ENCODE data around the gene DNHD1. TPM values are rescaled to one million over a fixed set of nuclear protein-coding genes. Genes with fewer than 3 reads are reported as not detected.

The DNHD1 gene
- total and polyA plus RNA-seq, 2 of the 4 experiments (the other 2 are of a cell fraction), result 1.8 to 3.6 TPM

DNA sequence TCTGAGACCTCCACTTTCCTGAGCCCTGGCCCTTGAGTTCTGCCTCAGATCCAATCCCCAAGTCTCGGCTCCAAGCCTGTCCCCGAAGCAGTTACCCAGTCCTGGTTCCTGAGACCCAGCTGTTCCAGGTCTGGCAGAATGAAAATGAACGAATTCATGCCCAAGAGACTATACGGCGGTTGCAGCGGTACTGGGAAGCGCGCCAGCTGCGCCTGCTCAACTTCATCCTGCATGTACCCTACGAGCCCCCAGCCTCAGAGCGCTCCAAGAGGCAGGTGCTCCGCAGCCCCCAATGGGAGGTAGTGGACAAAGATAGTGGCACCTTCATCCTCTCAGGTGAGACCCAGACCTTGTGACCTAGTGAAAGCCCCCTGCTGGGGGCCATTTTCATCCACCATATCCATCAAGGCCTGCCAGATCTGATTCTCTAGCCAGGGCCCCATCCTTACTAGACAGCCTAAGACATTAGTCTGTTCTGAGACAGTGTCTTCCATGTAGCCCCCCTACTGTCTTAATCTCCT lies 42.7 kb downstream of the DNHD1 start:
- no peak overlapping the region for H2BK5ac ChIP-seq (ENCODE audit: low read depth, low read length, poor library complexity, severe bottlenecking)
- no peak overlapping the region for H3K18ac ChIP-seq (ENCODE audit: low read depth, low read length)
- H3K56ac ChIP-seq (ENCODE audit: extremely low read depth, insufficient read depth, low read length), result no peak overlapping the region
- H2AK9ac ChIP-seq (replicated peaks; ENCODE audit: low read depth, low read length, poor library complexity), result no peak overlapping the region
- H3K9ac ChIP-seq (ENCODE audit: low read depth, low read length), result no peak overlapping the region
- H3K14ac ChIP-seq (replicated peaks; ENCODE audit: low read depth, low read length), result no peak overlapping the region
- no peaks in the 10 kb centered on the region for H3K4me1 ChIP-seq (ENCODE audit: control insufficient read depth, insufficient read depth, low read length)
- ChIA-PET CTCF (interaction anchor here (1.8 kb wide), 1 partner anchor 9 kb away, joined by 5 read pairs; no protein-coding TSS in a partner anchor), POLR2A (ENCODE audit: unreplicated experiment) (no interaction called here)
- no peak overlapping the region for H2BK15ac ChIP-seq (ENCODE audit: low read depth, low read length)
- H3K23ac ChIP-seq (ENCODE audit: low read depth, low read length), result no peak overlapping the region
- no peak overlapping the region for H3K4me2 ChIP-seq (ENCODE audit: low read depth, low read length)
- in situ Hi-C loops (cut with MboI; ENCODE audit: low sequenced_read_pairs), result no loop called here
- no peak overlapping the region for H4K91ac ChIP-seq (ENCODE audit: insufficient read depth, low read depth, low read length)
- no peak overlapping the region for H3K27ac ChIP-seq (ENCODE audit: insufficient read depth, low read length)
- no peak overlapping the region for H2BK20ac ChIP-seq (ENCODE audit: low read depth, low read length)
- no peak overlapping the region for H4K5ac ChIP-seq (ENCODE audit: low read depth, low read length)
- intact Hi-C loops (cut with micrococcal nuclease), result loop anchor here (5.0 kb wide), 1 partner anchor 52 kb away; no protein-coding TSS in a partner anchor
- TF ChIP-seq MAZ (IDR thresholded peaks at IDR 0.05; ENCODE audit: borderline replicate concordance, low read depth, low read length) (no peak), FOS (IDR thresholded peaks at IDR 0.05; ENCODE audit: low read depth, low read length) (no peak), BHLHE40 (IDR thresholded peaks at IDR 0.05; ENCODE audit: low read depth, low read length) (no peak), MXI1 (IDR thresholded peaks at IDR 0.05; ENCODE audit: borderline replicate concordance, low read depth, low read length) (no peak), RAD21 (IDR thresholded peaks at IDR 0.05; ENCODE audit: low read length) (no peak), CHD1 (IDR thresholded peaks at IDR 0.05; ENCODE audit: low read depth, low read length) (no peak), RFX5 (IDR thresholded peaks at IDR 0.05; ENCODE audit: low read depth, low read length) (no peak), MAFK (IDR thresholded peaks at IDR 0.05; ENCODE audit: low read depth, low read length) (no peak), CEBPB (IDR thresholded peaks at IDR 0.05; ENCODE audit: low read depth, low read length) (no peak)
- TF ChIP-seq, protein P1, sequence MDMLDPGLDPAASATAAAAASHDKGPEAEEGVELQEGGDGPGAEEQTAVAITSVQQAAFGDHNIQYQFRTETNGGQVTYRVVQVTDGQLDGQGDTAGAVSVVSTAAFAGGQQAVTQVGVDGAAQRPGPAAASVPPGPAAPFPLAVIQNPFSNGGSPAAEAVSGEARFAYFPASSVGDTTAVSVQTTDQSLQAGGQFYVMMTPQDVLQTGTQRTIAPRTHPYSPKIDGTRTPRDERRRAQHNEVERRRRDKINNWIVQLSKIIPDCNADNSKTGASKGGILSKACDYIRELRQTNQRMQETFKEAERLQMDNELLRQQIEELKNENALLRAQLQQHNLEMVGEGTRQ (IDR thresholded peaks at IDR 0.05; ENCODE audit: low read depth, low read length), result no peak
- TF ChIP-seq, protein P2, sequence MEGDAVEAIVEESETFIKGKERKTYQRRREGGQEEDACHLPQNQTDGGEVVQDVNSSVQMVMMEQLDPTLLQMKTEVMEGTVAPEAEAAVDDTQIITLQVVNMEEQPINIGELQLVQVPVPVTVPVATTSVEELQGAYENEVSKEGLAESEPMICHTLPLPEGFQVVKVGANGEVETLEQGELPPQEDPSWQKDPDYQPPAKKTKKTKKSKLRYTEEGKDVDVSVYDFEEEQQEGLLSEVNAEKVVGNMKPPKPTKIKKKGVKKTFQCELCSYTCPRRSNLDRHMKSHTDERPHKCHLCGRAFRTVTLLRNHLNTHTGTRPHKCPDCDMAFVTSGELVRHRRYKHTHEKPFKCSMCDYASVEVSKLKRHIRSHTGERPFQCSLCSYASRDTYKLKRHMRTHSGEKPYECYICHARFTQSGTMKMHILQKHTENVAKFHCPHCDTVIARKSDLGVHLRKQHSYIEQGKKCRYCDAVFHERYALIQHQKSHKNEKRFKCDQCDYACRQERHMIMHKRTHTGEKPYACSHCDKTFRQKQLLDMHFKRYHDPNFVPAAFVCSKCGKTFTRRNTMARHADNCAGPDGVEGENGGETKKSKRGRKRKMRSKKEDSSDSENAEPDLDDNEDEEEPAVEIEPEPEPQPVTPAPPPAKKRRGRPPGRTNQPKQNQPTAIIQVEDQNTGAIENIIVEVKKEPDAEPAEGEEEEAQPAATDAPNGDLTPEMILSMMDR (conservative IDR thresholded peaks at IDR 0.05; ENCODE audit: low read depth, low read length), result no peak
- no peak overlapping the region for H2AK5ac ChIP-seq (ENCODE audit: low read depth, low read length)
- H2BK120ac ChIP-seq (ENCODE audit: low read depth, low read length), result no peak overlapping the region
- H3K9me3 ChIP-seq (ENCODE audit: control insufficient read depth, insufficient read depth, low read length), result no peaks in the 10 kb centered on the region
- no peaks in the 10 kb centered on the region; the same call in 1 of the 2 replicates for H3K9me1 ChIP-seq (ENCODE audit: insufficient read depth, low read length)
- no peaks in the 10 kb centered on the region for H3K36me3 ChIP-seq (ENCODE audit: control insufficient read depth, insufficient read depth, low read length)
- H3K27me3 ChIP-seq (ENCODE audit: control insufficient read depth, insufficient read depth, low read length), result no peaks in the 10 kb centered on the region
- dilution Hi-C loops (cut with HindIII; ENCODE audit: low sequenced_read_pairs, unreplicated experiment), result no loop called here
- WGBS, 2 experiments (ENCODE audit: extremely low coverage in 2 of 2, insufficient read length in 1 of 2), result 90% methylated on average over 9 of the region's 12 CpGs; no CpG with 5 or more reads in 1 of the 2 experiments
- ATAC-seq (ENCODE audit: low read depth) (no peak), DNase-seq (no peak)
- no peak overlapping the region for H3K4ac ChIP-seq (ENCODE audit: low read depth, low read length)
- BruUV-seq (replicated peaks), result no TSS peak
- no peaks in the 10 kb centered on the region for H3K79me1 ChIP-seq (ENCODE audit: low read depth in 1 of 2, low read length in 2 of 2)
- no peak overlapping the region for H2AFZ ChIP-seq (replicated peaks; ENCODE audit: low read length, poor library complexity)
- no peak overlapping the region for H3K4me3 ChIP-seq (ENCODE audit: insufficient read depth, low read depth, low read length)
- H4K20me1 ChIP-seq (ENCODE audit: insufficient read depth, low read length), result no peaks in the 10 kb centered on the region
- H4K8ac ChIP-seq (ENCODE audit: low read depth in 2 of 2, low read length in 2 of 2), result no peak overlapping the region
